Esophagus squamous epithelium (tissue), 5 donors: ENCODE measurements around the gene ZNF687. TPM values are rescaled to one million over a fixed set of nuclear protein-coding genes. Genes with fewer than 3 reads are reported as not detected.

Experiments used
- DNase-seq: peaks from one replicate; lab custom pipeline; 2025; lab: John Stamatoyannopoulos, UW
- H3K27ac ChIP-seq, 4 donors: fragments of 200-600 bp; sonication (generic); one replicate each; pipeline ENCODE4 v1.5.1; 2016 to 2019; ENCODE audit warnings: mild to moderate bottlenecking in 1 of 4
- H3K27me3 ChIP-seq, 4 donors: fragments of 200-600 bp; sonication (generic); 1 replicate in 3 of 4; 2 replicates in 1 of 4; pipeline versions ENCODE4 v1.5.1 to v1.6.0; 2017 to 2021; ENCODE audit warnings: antibody characterized with exemption in 1 of 4
- H3K36me3 ChIP-seq, 3 donors: fragments of 200-600 bp; sonication (generic); one replicate each; pipeline ENCODE4 v1.5.1; 2016 to 2019
- H3K4me1 ChIP-seq, 3 donors: fragments of 200-600 bp; sonication (generic); one replicate each; pipeline ENCODE4 v1.5.1; 2017 to 2019
- H3K4me3 ChIP-seq, 4 donors: fragments of 200-600 bp; sonication (generic); 1 replicate in 3 of 4; 2 replicates in 1 of 4; pipeline ENCODE4 v1.5.1; 2016 to 2019; ENCODE audit warnings: mild to moderate bottlenecking in 2 of 4, moderate library complexity in 1 of 4
- H3K9me3 ChIP-seq, 3 donors: fragments of 200-600 bp; sonication (generic); one replicate each; pipeline ENCODE4 v1.5.1; 2016 to 2019
- CTCF ChIP-seq, 6 experiments: fragments of 450-650 bp in 4 of 6; fragments of 200-600 bp in 2 of 6; sonication (generic) in 2 of 6; IDR thresholded peaks; one replicate each; pipeline ENCODE4 v1.5.1; 2016 to 2019; ENCODE audit warnings: antibody characterized with exemption in 6 of 6, mild to moderate bottlenecking in 4 of 6, moderate library complexity in 4 of 6
- POLR2A ChIP-seq, 4 donors: fragments of 450-650 bp; IDR thresholded peaks; one replicate each; pipeline ENCODE4 v1.6.1; 2017; ENCODE audit warnings: antibody characterized with exemption in 4 of 4, mild to moderate bottlenecking in 4 of 4, moderate library complexity in 3 of 4
- WGBS, 2 donors: methylation state at CpG; one replicate each; pipeline ENCODE4 v1.1.5; 2018; 5-methylcytosine and 5-hydroxymethylcytosine counted together
- intact Hi-C: fragments of 100-400 bp; cut with DNase I; formaldehyde crosslinking; loops from one replicate; pipeline ENCODE4 v1.15.0; 2022
- total RNA-seq, 4 donors: library from RNA; depleted of rRNA; stranded (reverse); fragments of >200 nt; gene quantifications; one replicate each; pipeline ENCODE4 v1.1.0, GENCODE V29; 2016
- donor health status: DM: yes; HTN: yes; CAD: no.

Gene ZNF687
- total RNA-seq, 4 donors from 2014 or later, result 16.5 to 28.5 (median 18.3) TPM

- Histone ChIP-seq H3K27me3 (no peaks in the 10 kb centered on the region), H3K4me3 (no peak overlapping the region), H3K27ac (no peak overlapping the region), H3K36me3 (peaks cover 31 to 100% (median 72%) of the 10 kb centered on the region in 3 donors), H3K4me1 (no peaks in the 10 kb centered on the region), H3K9me3 (no peaks in the 10 kb centered on the region)
- intact Hi-C loops, result no loop called here
- TF ChIP-seq POLR2A (IDR thresholded peaks at IDR 0.05) (no peak), CTCF (IDR thresholded peaks at IDR 0.05) (no peak)
- DNase-seq, result no peak
- WGBS, 2 donors, result 91 to 92% methylated on average over 2 of the region's 2 CpGs
Measured at GRCh38 chr1:151242442-151242841, 39.7 kb upstream of the ZNF687 start.

GRCh38 chr1:151243683-151244216 is 38.3 kb upstream of the ZNF687 start:
- Histone ChIP-seq H3K4me1 (no peaks in the 10 kb centered on the region), H3K9me3 (no peaks in the 10 kb centered on the region), H3K27me3 (no peaks in the 10 kb centered on the region), H3K4me3 (no peak overlapping the region), H3K36me3 (peaks cover 31 to 100% (median 74%) of the 10 kb centered on the region in 3 donors), H3K27ac (no peak overlapping the region)
- no peak for DNase-seq
- 78 to 83% methylated on average over 4 to 5 of the region's 5 CpGs for WGBS, 2 donors
- intact Hi-C loops, result no loop called here
- TF ChIP-seq POLR2A (IDR thresholded peaks at IDR 0.05) (no peak), CTCF (IDR thresholded peaks at IDR 0.05) (no peak)

- Histone ChIP-seq H3K4me3 (no peak overlapping the region), H3K4me1 (no peaks in the 10 kb centered on the region), H3K36me3 (peaks cover 12 to 88% (median 49%) of the 10 kb centered on the region in 3 donors), H3K9me3 (no peaks in the 10 kb centered on the region), H3K27ac (no peak overlapping the region), H3K27me3 (no peaks in the 10 kb centered on the region)
- intact Hi-C loops, result no loop called here
- TF ChIP-seq POLR2A (IDR thresholded peaks at IDR 0.05) (no peak), CTCF (IDR thresholded peaks at IDR 0.05) (no peak)
- DNase-seq, result no peak
- 71 to 82% methylated on average over 2 of the region's 2 CpGs for WGBS, 2 donors
Measured at GRCh38 chr1:151246786-151247185, 35.3 kb upstream of the ZNF687 start.

GRCh38 chr1:151251656-151252470 is 30.2 kb upstream of the ZNF687 start:
- 58 to 62% methylated on average over 16 of the region's 16 CpGs for WGBS, 2 donors
- DNase-seq, result peak; percentile 18
- Histone ChIP-seq H3K9me3 (no peaks in the 10 kb centered on the region), H3K4me1 (peaks cover 9 to 24% (median 11%) of the 10 kb centered on the region in 3 donors), H3K4me3 (no peak overlapping the region), H3K36me3 (peaks cover 0 to 37% (median 21%) of the 10 kb centered on the region in 3 donors), H3K27ac (no peak overlapping the region), H3K27me3 (no peaks in the 10 kb centered on the region)
- TF ChIP-seq POLR2A (IDR thresholded peaks at IDR 0.05) (no peak), CTCF (IDR thresholded peaks at IDR 0.05) (peak; percentile 43 to 85 (median 78))
- intact Hi-C loops, result loop anchor here (5.0 kb wide), 1 partner anchor 55 kb away; the partner anchor contains the start of gene PIP5K1A
